ENCODE data around the gene KRTAP3-3.

DNA sequence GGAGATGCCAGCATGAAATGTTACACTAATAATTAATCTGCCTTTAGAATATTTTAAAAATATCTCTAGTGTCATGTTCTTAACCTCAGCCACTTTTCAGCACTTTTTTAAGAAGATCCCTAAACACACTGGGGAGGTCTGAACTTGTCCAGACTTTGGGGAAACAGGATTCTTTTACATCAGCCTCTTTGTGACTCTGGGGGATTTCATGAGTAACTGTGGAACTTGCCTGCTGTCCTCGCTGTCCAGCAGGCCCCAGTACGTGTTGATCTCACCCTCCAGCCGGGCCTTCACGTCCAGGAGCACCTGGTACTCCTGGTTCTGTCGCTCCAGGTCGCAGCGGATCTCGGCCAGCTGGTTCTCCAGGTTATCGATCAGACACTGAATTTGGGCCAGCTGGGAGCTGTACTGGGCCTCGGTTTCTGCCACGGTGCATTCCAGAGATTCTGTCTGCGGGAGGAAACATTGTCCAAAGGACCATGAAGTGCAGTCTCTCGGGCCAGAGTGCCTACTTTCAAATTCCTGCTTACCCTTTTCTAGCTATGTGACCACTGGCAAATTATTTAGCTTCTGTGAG, 15.3 kb downstream of the KRTAP3-3 start:
- TF ChIP-seq CTCF (conservative IDR thresholded peaks at IDR 0.05 in 1 of 2, IDR thresholded peaks at IDR 0.05 in 1 of 2; ENCODE audit: low read depth in 1 of 2, low read length in 2 of 2) = no peak
- no peak for TF ChIP-seq EZH2 (IDR thresholded peaks at IDR 0.05; ENCODE audit: low read length, missing control alignments)

Data from fibroblast of lung (primary cell).